Hematopoietic multipotent progenitor cell treated with erythropoietin and hydrocortisone succinate and interleukin-3 and kit ligand, for 8 days (in vitro differentiated cells): ENCODE results near the gene CACUL1.
"Not testable (repeated sequence)": the region's sequence is repeated elsewhere in the genome, so short reads cannot be mapped to it uniquely, and the experiment has no call there.

Experiments used
- DNase-seq: peaks from one replicate; pipeline ENCODE4 v3.0.0-alpha.2; 2015

CACUL1 gene

GRCh38 chr10:118682533-118682932, 72.2 kb downstream of the CACUL1 start:
- no peak for DNase-seq

GRCh38 chr10:118680197-118680596, 74.6 kb downstream of the CACUL1 start:
- peak; percentile 59 for DNase-seq

- DNase-seq = no peak
Observed at GRCh38 chr10:118674226-118674919, 80.4 kb downstream of the CACUL1 start.

- DNase-seq = no peak
Observed at GRCh38 chr10:118672766-118673715, 81.7 kb downstream of the CACUL1 start.

GRCh38 chr10:118672153-118672552, 82.6 kb downstream of the CACUL1 start:
- DNase-seq = no peak

GRCh38 chr10:118671221-118671620, 83.5 kb downstream of the CACUL1 start:
- DNase-seq = peak; percentile 71

- DNase-seq = no peak
Observed at GRCh38 chr10:118670472-118671124, 84.2 kb downstream of the CACUL1 start.

GRCh38 chr10:118669835-118670234, 84.9 kb downstream of the CACUL1 start:
- DNase-seq = no peak

- DNase-seq = peak; percentile 39
Observed at GRCh38 chr10:118669020-118669791, 85.6 kb downstream of the CACUL1 start.

GRCh38 chr10:118668228-118668952, 86.4 kb downstream of the CACUL1 start:
- no peak for DNase-seq

GRCh38 chr10:118667732-118668131, 87.0 kb downstream of the CACUL1 start:
- no peak for DNase-seq

- DNase-seq = no peak
Observed at GRCh38 chr10:118666350-118666749, 88.4 kb downstream of the CACUL1 start.

- no peak for DNase-seq
Observed at GRCh38 chr10:118664321-118664720, 90.4 kb downstream of the CACUL1 start.

- no peak for DNase-seq
Observed at GRCh38 chr10:118663176-118663575, 91.6 kb downstream of the CACUL1 start.

- no peak for DNase-seq
Observed at GRCh38 chr10:118662228-118663035, 92.3 kb downstream of the CACUL1 start.

GRCh38 chr10:118658762-118659161, 96.0 kb downstream of the CACUL1 start:
- no peak for DNase-seq

- not testable (repeated sequence) for DNase-seq
Observed at GRCh38 chr10:118658168-118658567, 96.6 kb downstream of the CACUL1 start.

- not testable (repeated sequence) for DNase-seq
Observed at GRCh38 chr10:118645294-118645693, 109.5 kb downstream of the CACUL1 start.

- DNase-seq = no peak
Observed at GRCh38 chr10:118642228-118642627, 112.5 kb downstream of the CACUL1 start.

- DNase-seq = no peak
Observed at GRCh38 chr10:118638680-118639079, 116.1 kb downstream of the CACUL1 start.
